Body of pancreas (tissue), 4 donors: ENCODE data around the gene PIK3CD. TPM values are rescaled to one million over a fixed set of nuclear protein-coding genes. Genes with fewer than 3 reads are reported as not detected.
"Not testable (repeated sequence)": the region's sequence is repeated elsewhere in the genome, so short reads cannot be mapped to it uniquely, and the experiment has no call there.

Experiments used
- ATAC-seq: fragments of 150-250 bp; one replicate; pipeline ENCODE4 v1.9.1; 2016
- DNase-seq, 4 donors: peaks; one replicate each; pipeline ENCODE4 v3.0.0-alpha.2; 2019
- H3K27ac ChIP-seq, 4 donors: fragments of 200-600 bp; sonication (generic); 1 replicate in 3 of 4; 2 replicates in 1 of 4; pipeline versions ENCODE4 v1.5.1 to v1.6.1; 2016 to 2019; ENCODE audit warnings: mild to moderate bottlenecking in 1 of 4, mixed read lengths in 1 of 4, moderate library complexity in 1 of 4
- H3K27me3 ChIP-seq, 2 donors: fragments of 200-600 bp; sonication (generic); one replicate each; pipeline ENCODE4 v1.6.0; 2016; ENCODE audit warnings: mild to moderate bottlenecking in 1 of 2
- H3K36me3 ChIP-seq, 2 donors: fragments of 200-600 bp; sonication (generic); replicated peaks in 1 of 2; 2 replicates each; pipeline ENCODE4 v1.5.1; 2016; ENCODE audit warnings: low read depth in 2 of 2; ENCODE audit not compliant: insufficient read depth in 1 of 2
- H3K4me1 ChIP-seq: fragments of 200-600 bp; sonication (generic); one replicate; pipeline ENCODE4 v1.6.0; 2016
- H3K4me3 ChIP-seq, 2 donors: fragments of 200-600 bp; sonication (generic); 1 replicate in 1 of 2; 2 replicates in 1 of 2; pipeline ENCODE4 v1.5.1; 2016 to 2019
- H3K9me3 ChIP-seq, 3 donors: fragments of 200-600 bp; sonication (generic); 1 replicate in 2 of 3; 2 replicates in 1 of 3; pipeline ENCODE4 v1.5.1; 2016
- POLR2A ChIP-seq, 3 donors: fragments of 450-650 bp; IDR thresholded peaks; one replicate each; pipeline ENCODE4 v1.6.1; 2016; ENCODE audit warnings: antibody characterized with exemption in 3 of 3, mild to moderate bottlenecking in 2 of 3
- WGBS, 2 donors: methylation state at CpG; one replicate each; pipeline ENCODE4 v1.1.5; 2017; 5-methylcytosine and 5-hydroxymethylcytosine counted together
- intact Hi-C: fragments of 100-400 bp; cut with DNase I; formaldehyde crosslinking; loops from one replicate; pipeline ENCODE4 v1.15.1; 2023
- total RNA-seq, 2 donors: library from RNA; depleted of rRNA; stranded (reverse); fragments of >200 nt; gene quantifications; one replicate each; pipeline ENCODE4 v1.1.0, GENCODE V29; 2016
- TF ChIP-seq, protein P1 (sequence below), 7 experiments: fragments of 450-650 bp in 4 of 7; fragments of 200-600 bp in 3 of 7; sonication (generic) in 3 of 7; IDR thresholded peaks; one replicate each; pipeline ENCODE4 v1.5.1; 2016 to 2019; ENCODE audit warnings: antibody characterized with exemption in 7 of 7

The PIK3CD gene
- total RNA-seq, 2 donors from 2014 or later, result 3.3 to 6.2 TPM

- DNase-seq (no peak), ATAC-seq (no peak)
- Histone ChIP-seq H3K27ac (no peak overlapping the region), H3K4me3 (no peak overlapping the region), H3K4me1 (no peaks in the 10 kb centered on the region), H3K36me3 (no peaks in the 10 kb centered on the region), H3K9me3 (no peaks in the 10 kb centered on the region), H3K27me3 (no peaks in the 10 kb centered on the region)
- WGBS, 2 donors, result 90 to 91% methylated on average over 6 to 8 of the region's 8 CpGs
- no peak for TF ChIP-seq POLR2A (IDR thresholded peaks at IDR 0.05)
- TF ChIP-seq, protein P1, sequence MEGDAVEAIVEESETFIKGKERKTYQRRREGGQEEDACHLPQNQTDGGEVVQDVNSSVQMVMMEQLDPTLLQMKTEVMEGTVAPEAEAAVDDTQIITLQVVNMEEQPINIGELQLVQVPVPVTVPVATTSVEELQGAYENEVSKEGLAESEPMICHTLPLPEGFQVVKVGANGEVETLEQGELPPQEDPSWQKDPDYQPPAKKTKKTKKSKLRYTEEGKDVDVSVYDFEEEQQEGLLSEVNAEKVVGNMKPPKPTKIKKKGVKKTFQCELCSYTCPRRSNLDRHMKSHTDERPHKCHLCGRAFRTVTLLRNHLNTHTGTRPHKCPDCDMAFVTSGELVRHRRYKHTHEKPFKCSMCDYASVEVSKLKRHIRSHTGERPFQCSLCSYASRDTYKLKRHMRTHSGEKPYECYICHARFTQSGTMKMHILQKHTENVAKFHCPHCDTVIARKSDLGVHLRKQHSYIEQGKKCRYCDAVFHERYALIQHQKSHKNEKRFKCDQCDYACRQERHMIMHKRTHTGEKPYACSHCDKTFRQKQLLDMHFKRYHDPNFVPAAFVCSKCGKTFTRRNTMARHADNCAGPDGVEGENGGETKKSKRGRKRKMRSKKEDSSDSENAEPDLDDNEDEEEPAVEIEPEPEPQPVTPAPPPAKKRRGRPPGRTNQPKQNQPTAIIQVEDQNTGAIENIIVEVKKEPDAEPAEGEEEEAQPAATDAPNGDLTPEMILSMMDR (IDR thresholded peaks at IDR 0.05), result no peak
- intact Hi-C loops, result no loop called here
Observed at GRCh38 chr1:9710037-9710436, 58.5 kb downstream of the PIK3CD start.

GRCh38 chr1:9711466-9712020, 60.0 kb downstream of the PIK3CD start:
- 86% methylated on average over 9 of the region's 9 CpGs for WGBS, 2 donors
- ATAC-seq (no peak), DNase-seq (no peak)
- TF ChIP-seq, protein P1 (IDR thresholded peaks at IDR 0.05), result no peak
- no peak for TF ChIP-seq POLR2A (IDR thresholded peaks at IDR 0.05)
- no peaks in the 10 kb centered on the region for H3K27me3 ChIP-seq
- no peak overlapping the region for H3K4me3 ChIP-seq
- H3K27ac ChIP-seq, result no peak overlapping the region
- no peaks in the 10 kb centered on the region for H3K4me1 ChIP-seq
- H3K9me3 ChIP-seq, result no peaks in the 10 kb centered on the region
- intact Hi-C loops, result no loop called here
- no peaks in the 10 kb centered on the region for H3K36me3 ChIP-seq

DNA sequence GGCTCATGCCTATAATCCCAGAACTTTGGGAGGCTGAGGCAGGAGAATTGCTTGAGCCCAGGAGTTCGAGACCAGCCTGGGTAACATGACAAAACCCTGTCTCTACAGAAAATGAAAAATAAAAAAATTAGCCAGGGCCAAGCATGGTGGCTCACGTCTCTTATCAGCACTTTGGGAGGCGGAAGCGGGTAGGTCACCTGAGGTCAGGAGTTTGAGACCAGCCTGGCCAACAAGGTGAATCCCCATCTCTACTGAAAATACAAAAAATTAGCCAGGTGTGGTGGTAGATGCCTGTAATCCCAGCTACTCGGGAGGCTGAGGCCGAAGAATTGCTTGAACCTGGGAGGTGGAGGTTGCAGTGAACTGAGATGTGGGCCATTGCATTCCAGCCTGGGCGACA, 61.2 kb downstream of the PIK3CD start:
- H3K4me1 ChIP-seq, H3K27me3 ChIP-seq, H3K4me3 ChIP-seq, H3K9me3 ChIP-seq, H3K27ac ChIP-seq, ATAC-seq, intact Hi-C loops, H3K36me3 ChIP-seq, DNase-seq: not testable (repeated sequence)
- 89 to 94% methylated on average over 7 of the region's 7 CpGs for WGBS, 2 donors

GRCh38 chr1:9714257-9714718, 62.8 kb downstream of the PIK3CD start:
- ATAC-seq (no peak), DNase-seq (no peak)
- Histone ChIP-seq H3K27me3 (no peaks in the 10 kb centered on the region), H3K4me1 (no peaks in the 10 kb centered on the region), H3K27ac (no peak overlapping the region), H3K9me3 (no peaks in the 10 kb centered on the region), H3K4me3 (no peak overlapping the region), H3K36me3 (no peaks in the 10 kb centered on the region)
- TF ChIP-seq, protein P1 (IDR thresholded peaks at IDR 0.05), result no peak
- no peak for TF ChIP-seq POLR2A (IDR thresholded peaks at IDR 0.05)
- intact Hi-C loops, result no loop called here
- WGBS, 2 donors, result 70 to 74% methylated on average over 6 of the region's 6 CpGs

DNA sequence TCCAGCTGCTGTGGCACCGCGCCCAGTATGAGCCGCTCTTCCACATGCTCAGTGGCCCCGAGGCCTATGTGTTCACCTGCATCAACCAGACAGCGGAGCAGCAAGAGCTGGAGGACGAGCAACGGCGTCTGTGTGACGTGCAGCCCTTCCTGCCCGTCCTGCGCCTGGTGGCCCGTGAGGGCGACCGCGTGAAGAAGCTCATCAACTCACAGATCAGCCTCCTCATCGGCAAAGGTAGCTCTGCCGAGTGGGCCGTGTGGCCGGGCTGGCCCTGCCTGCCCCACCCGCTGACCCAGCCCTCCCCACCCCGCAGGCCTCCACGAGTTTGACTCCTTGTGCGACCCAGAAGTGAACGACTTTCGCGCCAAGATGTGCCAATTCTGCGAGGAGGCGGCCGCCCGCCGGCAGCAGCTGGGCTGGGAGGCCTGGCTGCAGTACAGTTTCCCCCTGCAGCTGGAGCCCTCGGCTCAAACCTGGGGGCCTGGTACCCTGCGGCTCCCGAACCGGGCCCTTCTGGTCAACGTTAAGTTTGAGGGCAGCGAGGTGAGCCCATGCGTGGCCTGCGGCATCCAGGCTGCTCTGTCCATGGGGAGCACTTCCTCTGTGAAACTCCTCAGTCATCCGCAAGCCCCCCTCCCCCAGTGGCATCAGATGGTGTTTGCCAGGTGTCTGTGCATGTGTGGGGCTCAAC, 64.2 kb downstream of the PIK3CD start:
- no peak overlapping the region for H3K27ac ChIP-seq
- H3K27me3 ChIP-seq, result no peaks in the 10 kb centered on the region
- no peak for TF ChIP-seq POLR2A (IDR thresholded peaks at IDR 0.05)
- TF ChIP-seq, protein P1 (IDR thresholded peaks at IDR 0.05), result no peak
- H3K9me3 ChIP-seq, result no peaks in the 10 kb centered on the region
- ATAC-seq (no peak), DNase-seq (no peak)
- H3K4me1 ChIP-seq, result no peaks in the 10 kb centered on the region
- WGBS, 2 donors, result 92 to 95% methylated on average over 16 to 30 of the region's 40 CpGs
- intact Hi-C loops, result no loop called here
- no peaks in the 10 kb centered on the region for H3K36me3 ChIP-seq
- H3K4me3 ChIP-seq, result no peak overlapping the region
